Panc1 (cell line): Measurements from ENCODE around the gene POF1B.

Source experiments
- POLR2AphosphoS5 ChIP-seq: IDR thresholded peaks from 2 replicates; pipeline ENCODE4 v1.6.1; 2012; ENCODE audit warnings: mild to moderate bottlenecking, low read depth, low read length, moderate library complexity
- TF ChIP-seq, protein P1 (sequence below): fragments of 450-650 bp; IDR thresholded peaks from 2 replicates; pipeline ENCODE4 v1.5.1; 2017; ENCODE audit warnings: mild to moderate bottlenecking

DNA sequence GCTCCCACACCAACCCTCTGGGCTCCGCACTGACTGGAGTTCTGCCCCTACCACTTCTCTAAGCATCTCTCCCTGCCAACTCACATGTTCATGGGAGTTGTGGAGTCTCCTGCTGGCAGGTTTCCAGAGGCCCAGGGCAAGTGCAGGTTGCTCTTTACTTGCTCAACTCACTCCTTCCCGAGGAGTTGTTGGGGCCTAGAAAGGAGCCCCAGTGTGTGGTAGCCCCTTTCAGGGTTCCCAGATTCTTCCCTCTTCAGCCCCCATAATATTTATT lies 52.5 kb downstream of the POF1B start:
- TF ChIP-seq, protein P1, sequence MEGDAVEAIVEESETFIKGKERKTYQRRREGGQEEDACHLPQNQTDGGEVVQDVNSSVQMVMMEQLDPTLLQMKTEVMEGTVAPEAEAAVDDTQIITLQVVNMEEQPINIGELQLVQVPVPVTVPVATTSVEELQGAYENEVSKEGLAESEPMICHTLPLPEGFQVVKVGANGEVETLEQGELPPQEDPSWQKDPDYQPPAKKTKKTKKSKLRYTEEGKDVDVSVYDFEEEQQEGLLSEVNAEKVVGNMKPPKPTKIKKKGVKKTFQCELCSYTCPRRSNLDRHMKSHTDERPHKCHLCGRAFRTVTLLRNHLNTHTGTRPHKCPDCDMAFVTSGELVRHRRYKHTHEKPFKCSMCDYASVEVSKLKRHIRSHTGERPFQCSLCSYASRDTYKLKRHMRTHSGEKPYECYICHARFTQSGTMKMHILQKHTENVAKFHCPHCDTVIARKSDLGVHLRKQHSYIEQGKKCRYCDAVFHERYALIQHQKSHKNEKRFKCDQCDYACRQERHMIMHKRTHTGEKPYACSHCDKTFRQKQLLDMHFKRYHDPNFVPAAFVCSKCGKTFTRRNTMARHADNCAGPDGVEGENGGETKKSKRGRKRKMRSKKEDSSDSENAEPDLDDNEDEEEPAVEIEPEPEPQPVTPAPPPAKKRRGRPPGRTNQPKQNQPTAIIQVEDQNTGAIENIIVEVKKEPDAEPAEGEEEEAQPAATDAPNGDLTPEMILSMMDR = no peak
- no peak for TF ChIP-seq POLR2AphosphoS5
